GM18867 (cell line): ENCODE results near the gene HSD17B3.
A peak's percentile ranks its signal among the peaks of the same experiment; 100 is the strongest.
"Not testable (repeated sequence)": the region's sequence is repeated elsewhere in the genome, so short reads cannot be mapped to it uniquely, and the experiment has no call there.

Source experiments
- ATAC-seq: cut with Tn5 transposase; IDR thresholded peaks from one replicate; pipeline ENCODE4 v1.9.1; 2021; ENCODE audit warnings: mild to moderate bottlenecking, moderate library complexity; ENCODE audit not compliant: unreplicated experiment

The HSD17B3 gene

GRCh38 chr9:96302021-96302420, at the start of gene HSD17B3:
Gene HSD17B3, minus strand, starts transcription at chr9:96302176. Its CDS starts 72 bp downstream, at chr9:96302104.
- ATAC-seq = no peak

- no peak for ATAC-seq
Observed at GRCh38 chr9:96350866-96351265, 48.9 kb upstream of the HSD17B3 start.

- ATAC-seq = no peak
Observed at GRCh38 chr9:96348261-96348660, 46.3 kb upstream of the HSD17B3 start.

- no peak for ATAC-seq
Observed at GRCh38 chr9:96345551-96345950, 43.6 kb upstream of the HSD17B3 start.

GRCh38 chr9:96344458-96345180, 42.6 kb upstream of the HSD17B3 start:
- ATAC-seq = no peak

- ATAC-seq = no peak
Observed at GRCh38 chr9:96343515-96344360, 41.8 kb upstream of the HSD17B3 start.

GRCh38 chr9:96342571-96343245, 40.7 kb upstream of the HSD17B3 start:
- no peak for ATAC-seq

GRCh38 chr9:96340707-96341106, 38.7 kb upstream of the HSD17B3 start:
- no peak for ATAC-seq

GRCh38 chr9:96338299-96338698, 36.3 kb upstream of the HSD17B3 start:
- no peak for ATAC-seq

GRCh38 chr9:96333958-96334357, 32.0 kb upstream of the HSD17B3 start:
- no peak for ATAC-seq

GRCh38 chr9:96331236-96331947, 29.4 kb upstream of the HSD17B3 start:
- ATAC-seq = no peak

- peak; percentile 44 for ATAC-seq
Observed at GRCh38 chr9:96327694-96328352, 25.8 kb upstream of the HSD17B3 start.

- no peak for ATAC-seq
Observed at GRCh38 chr9:96323169-96323568, 21.2 kb upstream of the HSD17B3 start.

GRCh38 chr9:96322736-96323135, 20.8 kb upstream of the HSD17B3 start:
- not testable (repeated sequence) for ATAC-seq

- ATAC-seq = not testable (repeated sequence)
Observed at GRCh38 chr9:96322210-96322609, 20.2 kb upstream of the HSD17B3 start.

- no peak for ATAC-seq
Observed at GRCh38 chr9:96321515-96321914, 19.5 kb upstream of the HSD17B3 start.

- no peak for ATAC-seq
Observed at GRCh38 chr9:96320749-96321280, 18.8 kb upstream of the HSD17B3 start.

- ATAC-seq = no peak
Observed at GRCh38 chr9:96318921-96319565, 17.1 kb upstream of the HSD17B3 start.

GRCh38 chr9:96317335-96317980, 15.5 kb upstream of the HSD17B3 start:
- ATAC-seq = no peak
